Measurements from ENCODE around the gene LRP1-AS. TPM values are rescaled to one million over a fixed set of nuclear protein-coding genes. Genes with fewer than 3 reads are reported as not detected.

The LRP1-AS gene
- total and polyA plus RNA-seq, 8 donors = not detected

GRCh38 chr12:57138526-57139272 lies 8.7 kb downstream of the LRP1-AS start:
- 62 to 77% (median 68%) methylated on average over 13 of the region's 13 CpGs for WGBS, 5 donors
- H3K27me3 ChIP-seq = no peaks in the 10 kb centered on the region
- peak overlapping the region in 4 of 5 donors; percentile 94 to 98 (median 96) for H3K27ac ChIP-seq
- peak in 1 of 2 donors; percentile 73 for DNase-seq
- TF ChIP-seq POLR2A (IDR thresholded peaks at IDR 0.05) (no peak), POLR2AphosphoS5 (IDR thresholded peaks at IDR 0.05) (no peak), EP300 (IDR thresholded peaks at IDR 0.05) (no peak)
- TF ChIP-seq, protein P1, sequence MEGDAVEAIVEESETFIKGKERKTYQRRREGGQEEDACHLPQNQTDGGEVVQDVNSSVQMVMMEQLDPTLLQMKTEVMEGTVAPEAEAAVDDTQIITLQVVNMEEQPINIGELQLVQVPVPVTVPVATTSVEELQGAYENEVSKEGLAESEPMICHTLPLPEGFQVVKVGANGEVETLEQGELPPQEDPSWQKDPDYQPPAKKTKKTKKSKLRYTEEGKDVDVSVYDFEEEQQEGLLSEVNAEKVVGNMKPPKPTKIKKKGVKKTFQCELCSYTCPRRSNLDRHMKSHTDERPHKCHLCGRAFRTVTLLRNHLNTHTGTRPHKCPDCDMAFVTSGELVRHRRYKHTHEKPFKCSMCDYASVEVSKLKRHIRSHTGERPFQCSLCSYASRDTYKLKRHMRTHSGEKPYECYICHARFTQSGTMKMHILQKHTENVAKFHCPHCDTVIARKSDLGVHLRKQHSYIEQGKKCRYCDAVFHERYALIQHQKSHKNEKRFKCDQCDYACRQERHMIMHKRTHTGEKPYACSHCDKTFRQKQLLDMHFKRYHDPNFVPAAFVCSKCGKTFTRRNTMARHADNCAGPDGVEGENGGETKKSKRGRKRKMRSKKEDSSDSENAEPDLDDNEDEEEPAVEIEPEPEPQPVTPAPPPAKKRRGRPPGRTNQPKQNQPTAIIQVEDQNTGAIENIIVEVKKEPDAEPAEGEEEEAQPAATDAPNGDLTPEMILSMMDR (IDR thresholded peaks at IDR 0.05) = no peak
- peaks cover 10 to 65% (median 55%) of the 10 kb centered on the region in 4 donors for H3K36me3 ChIP-seq
- H3K9me3 ChIP-seq = no peaks in the 10 kb centered on the region
- H3K4me3 ChIP-seq = no peak overlapping the region
- intact Hi-C loops (cut with DNase I; ENCODE audit: low total_unique reads) = loop anchor here (5.0 kb wide), 1 partner anchor 39 kb away; no protein-coding TSS in a partner anchor
- H3K4me1 ChIP-seq = peaks cover 29 to 58% (median 47%) of the 10 kb centered on the region in 4 donors

- Histone ChIP-seq H3K4me1 (peaks cover 47 to 86% (median 66%) of the 10 kb centered on the region in 4 donors), H3K4me3 (peak overlapping the region in 3 of 4 donors; percentile 9 to 17 (median 13)), H3K36me3 (peaks cover 3 to 36% (median 25%) of the 10 kb centered on the region in 4 donors), H3K27me3 (no peaks in the 10 kb centered on the region), H3K9me3 (no peaks in the 10 kb centered on the region), H3K27ac (peak overlapping the region; percentile 33 to 98 (median 96))
- TF ChIP-seq, protein P1 (IDR thresholded peaks at IDR 0.05) = no peak
- TF ChIP-seq POLR2A (IDR thresholded peaks at IDR 0.05) = no peak
- no peak for TF ChIP-seq POLR2AphosphoS5 (IDR thresholded peaks at IDR 0.05)
- TF ChIP-seq EP300 (IDR thresholded peaks at IDR 0.05) = no peak
- DNase-seq = peak in 1 of 2 donors; percentile 90
- WGBS, 5 donors = 34 to 74% (median 61%) methylated on average over 11 to 18 of the region's 18 CpGs
- intact Hi-C loops (cut with DNase I; ENCODE audit: low total_unique reads) = loop anchor here (5.0 kb wide), 1 partner anchor 42 kb away; no protein-coding TSS in a partner anchor
Observed at GRCh38 chr12:57135527-57136326, 11.7 kb downstream of the LRP1-AS start.

DNA sequence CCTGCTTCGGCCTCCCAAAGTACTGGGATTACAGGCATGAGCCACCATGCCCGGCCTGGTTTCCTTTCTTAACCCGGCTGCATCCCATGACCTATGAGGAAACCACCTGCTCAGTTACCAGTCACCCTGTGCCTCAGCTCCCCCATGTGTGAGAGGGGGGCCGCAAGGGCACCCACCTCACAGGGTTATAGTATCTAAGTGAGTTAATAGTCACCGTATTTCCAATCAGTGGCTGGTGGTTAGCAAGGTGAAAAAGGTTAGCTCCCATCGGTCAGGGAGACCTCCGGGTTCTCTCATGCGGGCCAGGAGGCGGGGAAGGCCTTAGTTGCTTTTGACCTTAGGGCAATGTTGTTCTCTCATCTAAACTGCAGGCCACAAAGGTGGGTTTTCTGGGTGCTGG lies 12.5 kb downstream of the LRP1-AS start:
- TF ChIP-seq POLR2A (IDR thresholded peaks at IDR 0.05) = no peak
- TF ChIP-seq POLR2AphosphoS5 (IDR thresholded peaks at IDR 0.05) = no peak
- TF ChIP-seq, protein P1 (IDR thresholded peaks at IDR 0.05) = no peak
- no peak for TF ChIP-seq EP300 (IDR thresholded peaks at IDR 0.05)
- Histone ChIP-seq H3K27me3 (no peaks in the 10 kb centered on the region), H3K4me3 (no peak overlapping the region), H3K27ac (peak overlapping the region; percentile 33 to 98 (median 96)), H3K4me1 (peaks cover 47 to 94% (median 70%) of the 10 kb centered on the region in 4 donors), H3K9me3 (no peaks in the 10 kb centered on the region), H3K36me3 (peaks cover 3 to 28% (median 18%) of the 10 kb centered on the region in 4 donors)
- intact Hi-C loops (cut with DNase I; ENCODE audit: low total_unique reads) = loop anchor here (5.0 kb wide), 1 partner anchor 42 kb away; no protein-coding TSS in a partner anchor
- WGBS, 5 donors = 74 to 84% (median 79%) methylated on average over 8 to 9 of the region's 9 CpGs
- DNase-seq = no peak

- Histone ChIP-seq H3K4me1 (peaks cover 45 to 99% (median 76%) of the 10 kb centered on the region in 4 donors), H3K27me3 (peaks cover 0 to 6% (median 0%) of the 10 kb centered on the region in 3 donors), H3K36me3 (peaks cover 0 to 18% (median 7%) of the 10 kb centered on the region in 4 donors), H3K4me3 (peak overlapping the region in 1 of 4 donors; percentile 19), H3K27ac (peak overlapping the region; percentile 34 to 98 (median 96)), H3K9me3 (no peaks in the 10 kb centered on the region)
- peak in 1 of 2 donors; percentile 30 for DNase-seq
- 35 to 71% (median 68%) methylated on average over 5 to 6 of the region's 6 CpGs for WGBS, 5 donors
- intact Hi-C loops (cut with DNase I; ENCODE audit: low total_unique reads) = no loop called here
- TF ChIP-seq EP300 (IDR thresholded peaks at IDR 0.05) (no peak), POLR2AphosphoS5 (IDR thresholded peaks at IDR 0.05) (no peak), POLR2A (IDR thresholded peaks at IDR 0.05) (no peak)
- TF ChIP-seq, protein P1 (IDR thresholded peaks at IDR 0.05) = no peak
Observed at GRCh38 chr12:57133916-57134315, 13.5 kb downstream of the LRP1-AS start.

Measured in stomach (tissue), 9 donors.